Left kidney (tissue), 8 donors: ENCODE measurements around the gene MAPKAPK5. TPM values are rescaled to one million over a fixed set of nuclear protein-coding genes. Genes with fewer than 3 reads are reported as not detected.
"Not testable (repeated sequence)": the region's sequence is repeated elsewhere in the genome, so short reads cannot be mapped to it uniquely, and the experiment has no call there.

Experiments used
- DNase-seq: peaks from one replicate; pipeline ENCODE4 v3.0.0-alpha.2; 2013
- long read RNA-seq, 8 donors: transcript quantifications; one replicate each; lab custom pipeline, GENCODE V29; 2026
- polyA plus RNA-seq: library from polyadenylated mRNA; unstranded; fragments of 120-200 nt; gene quantifications from one replicate; pipeline ENCODE4 v1.2.1, GENCODE V29; 2013; ENCODE audit not compliant: insufficient read length

The MAPKAPK5 gene
- 68.8 TPM for polyA plus RNA-seq
- long read RNA-seq, donor 1, full-length matches to known transcripts = 8 of 8 reads
- long read RNA-seq, donor 1, partial matches to known transcripts = 0 of 8 reads
- long read RNA-seq, donor 1, other reads (novel, unspliced or antisense) = 0 of 8 reads
- long read RNA-seq, donor 2, full-length matches to known transcripts = 4 of 33 reads
- long read RNA-seq, donor 2, partial matches to known transcripts = 29 of 33 reads
- long read RNA-seq, donor 2, other reads (novel, unspliced or antisense) = 0 of 33 reads
- long read RNA-seq, donor 3, full-length matches to known transcripts = 6 of 6 reads
- long read RNA-seq, donor 3, partial matches to known transcripts = 0 of 6 reads
- long read RNA-seq, donor 3, other reads (novel, unspliced or antisense) = 0 of 6 reads
- long read RNA-seq, donor 4 = 0 reads
- long read RNA-seq, donor 5, full-length matches to known transcripts = 8 of 8 reads
- long read RNA-seq, donor 5, partial matches to known transcripts = 0 of 8 reads
- long read RNA-seq, donor 5, other reads (novel, unspliced or antisense) = 0 of 8 reads
- long read RNA-seq, donor 6, full-length matches to known transcripts = 6 of 6 reads
- long read RNA-seq, donor 6, partial matches to known transcripts = 0 of 6 reads
- long read RNA-seq, donor 6, other reads (novel, unspliced or antisense) = 0 of 6 reads
- long read RNA-seq, donor 7, full-length matches to known transcripts = 10 of 31 reads
- long read RNA-seq, donor 7, partial matches to known transcripts = 21 of 31 reads
- long read RNA-seq, donor 7, other reads (novel, unspliced or antisense) = 0 of 31 reads
- long read RNA-seq, donor 8, partial matches to known transcripts = 0 of 1 reads
- long read RNA-seq, donor 8, other reads (novel, unspliced or antisense) = 0 of 1 reads

GRCh38 chr12:111841750-111842555, at the start of gene MAPKAPK5:
Gene MAPKAPK5 (plus strand): TSS chr12:111842228. CDS start chr12:111842734, 506 bp downstream.
- DNase-seq = peak; percentile 94

- no peak for DNase-seq
Observed at GRCh38 chr12:111792856-111793235, 49.2 kb upstream of the MAPKAPK5 start.

- no peak for DNase-seq
Observed at GRCh38 chr12:111798182-111798581, 43.8 kb upstream of the MAPKAPK5 start.

GRCh38 chr12:111799758-111800157, 42.3 kb upstream of the MAPKAPK5 start:
- DNase-seq = no peak

- DNase-seq = no peak
Observed at GRCh38 chr12:111803038-111803626, 38.9 kb upstream of the MAPKAPK5 start.

- DNase-seq = no peak
Observed at GRCh38 chr12:111803851-111804250, 38.2 kb upstream of the MAPKAPK5 start.

- no peak for DNase-seq
Observed at GRCh38 chr12:111806304-111806703, 35.7 kb upstream of the MAPKAPK5 start.

- DNase-seq = no peak
Observed at GRCh38 chr12:111807232-111807631, 34.8 kb upstream of the MAPKAPK5 start.

GRCh38 chr12:111812881-111813741, 28.9 kb upstream of the MAPKAPK5 start:
- peak; percentile 78 for DNase-seq

GRCh38 chr12:111816065-111816615, 25.9 kb upstream of the MAPKAPK5 start:
- DNase-seq = no peak

- DNase-seq = not testable (repeated sequence)
Observed at GRCh38 chr12:111816898-111817297, 25.1 kb upstream of the MAPKAPK5 start.

GRCh38 chr12:111818340-111818739, 23.7 kb upstream of the MAPKAPK5 start:
- no peak for DNase-seq

- DNase-seq = peak; percentile 19
Observed at GRCh38 chr12:111819191-111820158, 22.6 kb upstream of the MAPKAPK5 start.

- not testable (repeated sequence) for DNase-seq
Observed at GRCh38 chr12:111820828-111821227, 21.2 kb upstream of the MAPKAPK5 start.

- DNase-seq = no peak
Observed at GRCh38 chr12:111822886-111823285, 19.1 kb upstream of the MAPKAPK5 start.

- DNase-seq = no peak
Observed at GRCh38 chr12:111823891-111824290, 18.1 kb upstream of the MAPKAPK5 start.

GRCh38 chr12:111824312-111824711, 17.7 kb upstream of the MAPKAPK5 start:
- DNase-seq = not testable (repeated sequence)

- no peak for DNase-seq
Observed at GRCh38 chr12:111825509-111825908, 16.5 kb upstream of the MAPKAPK5 start.

- DNase-seq = no peak
Observed at GRCh38 chr12:111826316-111826715, 15.7 kb upstream of the MAPKAPK5 start.
